GM12878 (cell line): Measurements from ENCODE around the gene IFT81. TPM values are rescaled to one million over a fixed set of nuclear protein-coding genes. Genes with fewer than 3 reads are reported as not detected.

Source experiments
- ATAC-seq: fragments of 200-7000 bp; cut with Tn5 transposase; 3 replicates; pipeline ENCODE4 v1.9.1; 2020; ENCODE audit warnings: mild to moderate bottlenecking, moderate library complexity
- BruUV-seq: library from RNA; stranded (reverse); fragments of 400-500 nt; replicated peaks from 2 replicates; lab custom pipeline; 2021; lab: Mats Ljungman, UMichigan
- CTCF ChIA-PET: fragments of 300-600 bp; sonication (Branson Sonifier 250); formaldehyde crosslinking; extraction: SDS; loops from one replicate; lab custom pipeline; 2021; ENCODE audit warnings: inconsistent platforms; lab: Yijun Ruan, JAX
- POLR2A ChIA-PET: fragments of 350-600 bp; formaldehyde crosslinking; extraction: SDS; loops from one replicate; lab custom pipeline; 2021; ENCODE audit warnings: inconsistent platforms; lab: Charles Lee
- RAD21 ChIA-PET: fragments of 300-600 bp; sonication (Branson Sonifier 250); formaldehyde crosslinking; loops from one replicate; lab custom pipeline; 2023; ENCODE audit warnings: antibody characterized with exemption; ENCODE audit not compliant: unreplicated experiment; lab: Charles Lee
- SMC1A ChIA-PET: fragments of 300-600 bp; sonication (Branson Sonifier 250); formaldehyde crosslinking; loops from one replicate; lab custom pipeline; 2023; ENCODE audit not compliant: unreplicated experiment, uncharacterized antibody; lab: Charles Lee
- DNase-seq: peaks from one replicate; pipeline ENCODE4 v3.0.0-alpha.2; 2011; ENCODE audit warnings: low read depth, low spot score
- FAIRE-seq: peaks from 3 replicates; lab custom pipeline; 2011; peaks lifted over from hg19 to GRCh38; lab: Jason Lieb, UNC
- H2AFZ ChIP-seq: 2 replicates; pipeline ENCODE4 v1.6.0; 2011; ENCODE audit warnings: low read depth, low read length, control low read depth; ENCODE audit not compliant: control insufficient read depth
- H3K27ac ChIP-seq: 2 replicates; pipeline ENCODE4 v1.5.1; 2011; ENCODE audit warnings: control low read depth; ENCODE audit not compliant: control insufficient read depth, insufficient read depth
- H3K27me3 ChIP-seq, 2 experiments: replicated peaks in 1 of 2; 2 replicates each; pipeline versions ENCODE4 v1.6.0 to v1.6.1; 2011; ENCODE audit warnings: low read length in 1 of 2; ENCODE audit not compliant: control insufficient read depth in 2 of 2, insufficient read depth in 2 of 2
- H3K36me3 ChIP-seq, 2 experiments: 2 replicates each; pipeline ENCODE4 v1.5.1; 2011; ENCODE audit warnings: low read length in 1 of 2; ENCODE audit not compliant: control insufficient read depth in 2 of 2, insufficient read depth in 2 of 2
- H3K4me1 ChIP-seq: 2 replicates; pipeline ENCODE4 v1.6.1; 2011; ENCODE audit warnings: mild to moderate bottlenecking, low read length, moderate library complexity, mixed read lengths; ENCODE audit not compliant: control insufficient read depth, insufficient read depth
- H3K4me2 ChIP-seq: 2 replicates; pipeline ENCODE4 v1.6.0; 2011; ENCODE audit warnings: control low read depth; ENCODE audit not compliant: control insufficient read depth, insufficient read depth
- H3K4me3 ChIP-seq: fragments of 200-600 bp; sonication (generic); 2 replicates; pipeline ENCODE4 v1.5.1; 2016
- H3K79me2 ChIP-seq: 2 replicates; pipeline ENCODE4 v1.6.0; 2011; ENCODE audit warnings: low read length; ENCODE audit not compliant: control insufficient read depth, insufficient read depth
- H3K9ac ChIP-seq: 2 replicates; pipeline ENCODE4 v1.8.0; 2011; ENCODE audit warnings: low read length, control low read depth, mixed read lengths; ENCODE audit not compliant: control insufficient read depth, insufficient read depth
- H3K9me3 ChIP-seq: replicated peaks from 3 replicates; pipeline ENCODE4 v1.5.1; 2011; ENCODE audit warnings: mild to moderate bottlenecking, low read length; ENCODE audit not compliant: control insufficient read depth, insufficient read depth
- H4K20me1 ChIP-seq: 2 replicates; pipeline ENCODE4 v1.6.0; 2011; ENCODE audit not compliant: control insufficient read depth, insufficient read depth
- BACH1 ChIP-seq: fragments of 450-650 bp; IDR thresholded peaks from 2 replicates; pipeline ENCODE4 v1.6.1; 2017; ENCODE audit warnings: mild to moderate bottlenecking, borderline replicate concordance
- CHD4 ChIP-seq: fragments of 200-600 bp; sonication (generic); IDR thresholded peaks from 2 replicates; pipeline ENCODE4 v1.6.1; 2016; ENCODE audit warnings: mild to moderate bottlenecking
- CUX1 ChIP-seq: IDR thresholded peaks from 2 replicates; pipeline ENCODE4 v1.6.1; 2012; ENCODE audit warnings: improper control_type of control experiment, low read depth, low read length; ENCODE audit not compliant: insufficient replicate concordance
- EED ChIP-seq: sonication (generic); IDR thresholded peaks from 2 replicates; pipeline ENCODE4 v1.6.1; 2016; ENCODE audit warnings: antibody characterized with exemption, low read depth
- MTA2 ChIP-seq: fragments of 450-650 bp; IDR thresholded peaks from 2 replicates; pipeline ENCODE4 v1.6.1; 2016; ENCODE audit warnings: low read depth, mild to moderate bottlenecking, moderate library complexity
- PAX8 ChIP-seq: fragments of 450-650 bp; IDR thresholded peaks from 2 replicates; pipeline ENCODE4 v1.6.1; 2017; ENCODE audit warnings: mild to moderate bottlenecking, moderate library complexity
- PRDM15 ChIP-seq: fragments of 450-650 bp; formaldehyde crosslinking; IDR thresholded peaks from 2 replicates; pipeline ENCODE4 v1.4.0; 2020; ENCODE audit warnings: mild to moderate bottlenecking, moderate library complexity
- SIN3A ChIP-seq: IDR thresholded peaks from 2 replicates; pipeline ENCODE4 v1.6.1; 2012; ENCODE audit warnings: low read depth, low read length, improper control_type of control experiment
- SMAD1 ChIP-seq: fragments of 450-650 bp; IDR thresholded peaks from 2 replicates; pipeline ENCODE4 v1.6.1; 2018; ENCODE audit warnings: mild to moderate bottlenecking, low read depth; ENCODE audit not compliant: partially characterized antibody
- WRNIP1 ChIP-seq: IDR thresholded peaks from 2 replicates; pipeline ENCODE4 v1.6.1; 2011; ENCODE audit warnings: low read depth, low read length, improper control_type of control experiment, borderline replicate concordance
- ZNF622 ChIP-seq: fragments of 450-650 bp; IDR thresholded peaks from 2 replicates; pipeline ENCODE4 v1.6.1; 2017; ENCODE audit warnings: mild to moderate bottlenecking, inconsistent platforms
- WGBS: methylation state at CpG from one replicate; pipeline ENCODE4 v1.1.6; 2016; ENCODE audit warnings: low lambda C conversion rate; ENCODE audit not compliant: insufficient replicate concordance, insufficient coverage; ENCODE audit errors: missing lambda C conversion rate; 5-methylcytosine and 5-hydroxymethylcytosine counted together
- in situ Hi-C: fragments of 300-500 bp; cut with MboI; formaldehyde crosslinking; loops from 9 replicates; pipeline ENCODE4 v1.14.3; 2018; ENCODE audit warnings: mixed read lengths
- intact Hi-C: fragments of 100-400 bp; cut with micrococcal nuclease; formaldehyde crosslinking; loops from one replicate; pipeline ENCODE4 v1.14.2; 2022; ENCODE audit not compliant: unreplicated experiment
- polyA plus RNA-seq, 11 experiments: library from polyadenylated mRNA; depleted of rRNA in 4 of 11; unstranded in 6 of 11; stranded (reverse) in 5 of 11; fragments of >200 nt; fragmentation: Nextera tagmentation in 4 of 11; fragmentation: Illumina TruSeq in 1 of 11; extraction: Ambion mirVana in 4 of 11; extraction: Trizol in 1 of 11; gene quantifications; 1 replicate in 1 of 11; 2 replicates in 10 of 11; pipeline versions ENCODE4 v1.2.1 to v1.2.3, GENCODE V29; 2011 to 2016; ENCODE audit warnings: inconsistent platforms in 2 of 11, missing spikeins in 2 of 11, low read depth in 1 of 11
- total RNA-seq, 4 experiments: library from RNA; depleted of rRNA in 3 of 4; stranded (reverse); fragments of >200 nt in 3 of 4; fragmentation: Illumina TruSeq in 1 of 4; extraction: Trizol in 1 of 4; gene quantifications; 2 replicates each; pipeline versions ENCODE4 v1.2.1 to v1.2.3, GENCODE V29; 2013 to 2021

The IFT81 gene
- total and polyA plus RNA-seq, 10 of the 15 experiments (the other 5 are each of a cell fraction or from before 2014, with no cell fraction given) = 4.1 to 9.9 (median 5.6) TPM

GRCh38 chr12:110256780-110257431, 132.7 kb downstream of the IFT81 start (continued):
- no peak for TF ChIP-seq ZNF622
- TF ChIP-seq, all 136 proteins: peak for 0

GRCh38 chr12:110258466-110258865, 134.3 kb downstream of the IFT81 start:
- TF ChIP-seq SMAD1 (no peak), CUX1 (no peak), SIN3A (no peak), MTA2 (no peak), PRDM15 (no peak), CHD4 (no peak), EED (no peak), PAX8 (no peak), BACH1 (no peak), WRNIP1 (no peak)
- ChIA-PET RAD21 (no interaction called here), POLR2A (interaction anchor here (0.6 kb wide), 1 partner anchor 580 kb away, joined by 5 read pairs; no protein-coding TSS in a partner anchor), SMC1A (no interaction called here), CTCF (interaction anchor here (2.3 kb wide), 1 partner anchor 13 kb away, joined by 5 read pairs; no protein-coding TSS in a partner anchor)
- Histone ChIP-seq H4K20me1 (no peaks in the 10 kb centered on the region), H3K27ac (no peak overlapping the region), H3K27me3 (no peaks in the 10 kb centered on the region), H3K9ac (no peak overlapping the region), H3K4me3 (no peak overlapping the region), H3K4me1 (no peaks in the 10 kb centered on the region), H3K4me2 (no peak overlapping the region), H3K36me3 (no peaks in the 10 kb centered on the region), H3K79me2 (no peaks in the 10 kb centered on the region), H3K9me3 (no peaks in the 10 kb centered on the region), H2AFZ (no peak overlapping the region)
- 37% methylated on average over 12 of the region's 12 CpGs for WGBS
- no peak for DNase-seq
- in situ Hi-C loops (no loop called here), intact Hi-C loops (no loop called here)
- no peak for ATAC-seq
- BruUV-seq = no TSS peak
- FAIRE-seq = no peak
